ENCODE measurements around the gene KATNAL1. TPM values are rescaled to one million over a fixed set of nuclear protein-coding genes. Genes with fewer than 3 reads are reported as not detected.
"Not testable (repeated sequence)": the region's sequence is repeated elsewhere in the genome, so short reads cannot be mapped to it uniquely, and the experiment has no call there.

Gene KATNAL1
- total RNA-seq, 1 experiment from 2014 or later = 12.8 TPM

DNA sequence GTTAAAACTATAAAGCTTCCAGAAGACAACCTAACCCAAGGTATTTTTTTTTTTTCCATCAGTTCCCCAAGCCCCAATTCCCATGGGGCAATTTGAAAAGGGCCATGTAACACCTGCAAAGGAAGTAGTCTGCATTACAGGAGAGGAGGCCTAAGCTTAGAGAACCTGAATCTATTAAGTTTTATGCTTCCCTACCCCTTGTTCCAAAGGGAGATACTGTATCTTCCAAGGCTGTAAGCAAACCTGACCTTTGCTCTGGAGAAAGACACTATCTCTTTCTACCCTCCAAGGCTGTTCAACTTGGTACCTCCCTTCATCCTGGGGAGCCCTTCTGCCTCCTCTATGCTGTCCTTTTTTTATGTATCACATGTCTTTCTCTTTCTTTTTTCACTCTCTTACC lies 15.0 kb downstream of the KATNAL1 start:
- no peak for DNase-seq (ENCODE audit: low spot score)

DNA sequence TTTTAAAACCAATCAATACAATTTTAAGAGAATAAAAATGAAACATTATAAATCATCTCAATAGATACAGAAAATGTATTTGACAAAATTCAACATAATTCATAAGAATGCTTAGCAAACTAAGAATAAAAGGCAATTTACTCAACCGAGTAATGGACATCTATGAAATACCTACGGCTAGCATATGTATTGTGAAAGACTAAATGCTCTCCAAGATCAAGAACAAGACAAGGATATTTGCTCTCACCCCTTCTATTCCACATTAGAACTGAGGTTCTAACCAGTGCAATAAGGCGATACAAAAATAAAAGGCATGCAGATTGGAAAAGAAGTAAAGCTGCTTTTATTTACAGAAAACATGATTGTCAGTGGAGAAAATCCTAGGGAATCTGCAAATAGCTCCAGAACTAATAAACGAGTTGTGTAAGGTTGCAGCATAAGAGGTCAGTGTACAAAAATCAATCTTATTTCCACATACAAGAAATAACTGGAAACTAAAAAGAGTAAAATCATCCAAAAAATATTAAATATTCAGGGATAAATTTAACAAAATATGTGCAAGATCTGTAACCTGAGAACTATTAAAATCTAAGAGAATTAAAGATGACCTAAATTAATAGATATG lies 16.4 kb downstream of the KATNAL1 start:
- DNase-seq (ENCODE audit: low spot score) = no peak

DNA sequence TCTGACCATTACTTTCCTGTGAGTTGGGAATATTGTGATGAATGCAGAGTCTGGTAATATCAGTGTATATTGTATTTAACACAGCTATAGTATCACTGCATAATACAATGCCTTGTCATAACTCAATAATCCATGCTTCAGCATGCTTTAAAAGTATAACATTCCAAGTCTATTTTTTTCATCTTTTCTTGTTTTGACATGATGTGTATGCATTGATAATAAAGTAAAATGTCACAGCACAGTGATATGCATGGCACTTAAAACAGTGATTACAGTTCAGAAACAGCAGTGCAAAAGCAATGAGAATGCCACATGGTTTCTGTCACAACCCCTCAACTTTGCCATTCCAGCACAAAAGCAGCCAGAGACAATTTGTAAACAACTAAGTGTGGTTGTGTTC lies 17.8 kb downstream of the KATNAL1 start:
- no peak for DNase-seq (ENCODE audit: low spot score)

DNA sequence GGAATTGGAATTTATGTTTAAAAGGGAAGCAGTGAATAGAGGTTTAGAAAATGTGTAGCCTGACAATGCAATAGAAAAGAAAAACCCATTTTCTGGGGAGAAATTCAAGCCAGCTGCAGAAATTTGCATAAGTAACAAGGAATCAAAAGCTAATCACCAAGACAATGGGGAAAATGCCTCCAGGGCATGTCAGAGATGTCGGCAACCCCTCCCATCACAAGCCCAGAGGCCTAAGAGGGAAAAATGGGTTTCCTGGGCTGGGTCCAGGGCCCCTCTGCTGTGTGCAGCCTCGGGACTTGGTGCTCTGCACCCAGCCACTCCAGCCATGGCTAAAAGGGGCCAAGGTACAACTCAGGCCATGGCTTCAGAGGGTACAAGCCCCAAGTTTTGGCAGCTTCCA lies 21.3 kb downstream of the KATNAL1 start:
- not testable (repeated sequence) for DNase-seq (ENCODE audit: low spot score)

DNA sequence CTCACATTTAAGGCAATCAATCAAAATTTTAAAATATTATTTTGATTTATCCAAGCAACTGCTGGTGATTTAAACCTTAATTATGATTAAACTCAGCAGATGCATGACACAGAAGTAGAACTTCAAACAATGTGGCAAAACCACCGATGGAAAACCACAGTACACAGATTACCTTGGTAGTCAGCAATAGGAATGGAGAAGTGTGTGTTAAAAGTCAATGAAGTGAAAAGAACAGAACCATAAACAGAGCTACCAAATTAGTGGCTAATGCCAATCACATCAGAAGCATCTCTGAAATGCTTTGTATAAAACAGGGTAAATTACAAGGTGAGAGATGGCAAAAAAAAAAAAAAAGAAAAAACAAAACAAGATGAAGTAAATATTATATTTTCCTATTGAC lies 31.2 kb downstream of the KATNAL1 start:
- no peak for DNase-seq (ENCODE audit: low spot score)

DNA sequence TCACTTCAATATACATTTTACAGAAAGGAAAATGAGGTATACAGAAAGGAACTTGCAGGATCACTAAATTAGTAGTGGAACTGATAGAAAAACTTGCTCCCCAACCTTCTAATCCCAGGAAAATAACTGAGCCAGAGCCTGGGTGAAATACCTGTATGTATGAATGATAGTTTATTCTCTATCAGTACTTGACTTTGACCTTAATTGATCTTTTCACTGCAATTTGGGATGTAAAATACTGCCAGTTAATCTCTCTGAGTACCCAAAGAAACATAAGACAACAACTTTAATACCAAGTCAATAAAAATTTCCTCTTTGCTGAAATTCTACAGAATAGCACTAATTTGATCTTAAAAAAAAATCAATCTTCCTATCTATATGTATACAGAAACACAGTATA lies 33.3 kb downstream of the KATNAL1 start:
- no peak for DNase-seq (ENCODE audit: low spot score)

DNA sequence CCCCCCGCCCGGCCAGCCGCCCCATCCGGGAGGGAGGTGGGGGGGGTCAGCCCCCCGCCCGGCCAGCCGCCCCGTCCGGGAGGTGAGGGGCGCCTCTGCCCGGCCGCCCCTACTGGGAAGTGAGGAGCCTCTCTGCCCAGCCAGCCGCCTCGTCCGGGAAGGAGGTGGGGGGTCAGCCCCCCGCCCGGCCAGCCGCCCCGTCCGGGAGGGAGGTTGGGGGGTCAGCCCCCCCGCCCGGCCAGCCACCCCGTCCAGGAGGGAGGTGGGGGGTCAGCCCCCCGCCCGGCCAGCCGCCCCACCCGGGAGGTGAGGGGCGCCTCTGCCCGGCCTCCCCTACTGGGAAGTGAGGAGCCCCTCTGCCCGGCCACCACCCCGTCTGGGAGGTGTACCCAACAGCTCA lies 37.3 kb downstream of the KATNAL1 start:
- not testable (repeated sequence) for DNase-seq (ENCODE audit: low spot score)

DNA sequence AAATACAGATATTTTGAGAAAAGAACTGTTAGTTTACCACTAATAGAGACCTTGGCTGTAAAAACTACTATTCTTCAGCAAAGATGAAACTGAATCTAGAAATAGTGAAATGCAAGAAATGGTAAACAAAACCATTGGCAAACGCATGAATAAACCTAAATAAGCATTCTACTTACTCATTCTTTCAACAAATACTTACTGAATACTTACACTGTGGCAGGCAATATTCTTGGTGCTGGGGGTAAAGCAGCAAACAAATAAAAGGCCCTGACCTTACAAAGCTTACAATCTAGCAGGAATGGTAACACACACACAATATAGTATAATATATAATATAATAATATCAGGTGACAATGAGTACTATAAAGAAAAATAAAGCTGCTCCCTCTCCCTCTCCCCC lies 38.7 kb downstream of the KATNAL1 start:
- DNase-seq (ENCODE audit: low spot score) = no peak

DNA sequence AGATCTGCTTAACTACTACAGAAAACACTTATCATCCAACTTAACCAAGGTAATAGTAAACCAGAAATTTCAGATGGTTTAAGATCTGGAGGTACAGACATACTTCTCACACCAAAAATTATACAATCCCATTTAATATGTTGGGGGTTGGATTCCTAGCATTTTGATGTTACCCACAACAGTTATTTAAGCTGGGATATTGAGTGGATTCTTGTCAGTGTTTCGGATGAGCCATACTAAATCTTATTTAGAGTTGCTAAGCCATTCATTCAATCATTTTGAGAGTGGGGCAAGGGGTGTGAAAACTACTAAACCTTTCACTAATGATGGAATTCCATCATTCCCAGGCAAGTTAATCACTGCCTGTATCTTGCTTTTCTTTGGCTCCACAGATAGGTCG lies 40.6 kb downstream of the KATNAL1 start:
- no peak for DNase-seq (ENCODE audit: low spot score)

DNA sequence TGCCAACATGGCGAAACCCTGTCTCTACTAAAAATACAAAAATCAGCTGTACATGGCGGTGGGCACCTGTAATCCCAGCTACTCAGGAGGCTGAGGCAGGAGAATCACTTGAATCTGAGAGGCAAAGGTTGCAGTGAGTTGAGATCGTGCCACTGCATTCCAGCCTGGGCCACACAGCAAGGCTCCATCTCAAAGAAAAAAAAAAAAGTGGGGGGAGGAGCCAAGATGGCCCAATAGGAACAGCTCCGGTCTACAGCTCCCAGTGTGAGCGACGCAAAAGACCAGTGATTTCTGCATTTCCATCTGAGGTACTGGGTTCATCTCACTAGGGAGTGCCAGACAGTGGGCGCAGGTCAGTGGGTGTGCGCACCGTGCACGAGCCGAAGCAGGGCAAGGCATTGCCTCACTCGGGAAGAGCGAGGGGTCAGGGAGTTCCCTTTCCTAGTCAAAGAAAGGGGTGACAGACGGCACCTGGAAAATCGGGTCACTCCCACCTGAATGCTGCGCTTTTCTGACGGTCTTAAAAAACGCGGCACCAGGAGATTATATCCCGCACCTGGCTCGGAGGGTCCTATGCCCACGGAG lies 48.1 kb downstream of the KATNAL1 start:
- not testable (repeated sequence) for DNase-seq (ENCODE audit: low spot score)

DNA sequence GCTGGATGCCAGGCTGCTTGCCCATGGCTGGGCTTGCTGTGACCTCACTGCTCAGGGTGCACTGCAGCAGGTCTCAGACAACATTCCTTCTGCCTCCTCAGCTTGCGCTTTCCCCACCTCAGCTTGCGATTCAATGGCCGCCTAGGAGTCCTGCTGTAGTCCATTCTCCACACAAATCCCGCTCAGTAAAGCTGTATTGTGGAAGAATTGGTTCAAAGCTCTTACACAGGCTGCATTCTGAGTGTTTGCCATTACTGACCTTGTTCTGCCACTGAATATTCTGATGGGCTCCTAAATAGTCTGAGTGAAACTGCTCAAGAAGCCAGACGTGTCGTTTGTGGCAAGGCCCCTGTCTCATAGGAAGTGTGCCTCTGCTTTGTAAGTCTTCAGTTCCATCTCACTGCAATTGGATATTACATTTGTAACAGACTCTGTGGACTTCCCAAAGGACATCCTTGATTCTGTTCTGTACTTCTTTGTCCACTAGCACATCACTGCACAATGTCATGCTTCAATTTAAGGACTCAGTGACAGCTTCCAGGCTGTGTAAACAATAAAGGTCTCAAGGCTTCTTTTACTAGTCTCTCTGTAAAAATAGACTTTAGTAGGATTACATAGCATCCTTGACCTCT lies 49.8 kb downstream of the KATNAL1 start:
- DNase-seq (ENCODE audit: low spot score) = no peak

DNA sequence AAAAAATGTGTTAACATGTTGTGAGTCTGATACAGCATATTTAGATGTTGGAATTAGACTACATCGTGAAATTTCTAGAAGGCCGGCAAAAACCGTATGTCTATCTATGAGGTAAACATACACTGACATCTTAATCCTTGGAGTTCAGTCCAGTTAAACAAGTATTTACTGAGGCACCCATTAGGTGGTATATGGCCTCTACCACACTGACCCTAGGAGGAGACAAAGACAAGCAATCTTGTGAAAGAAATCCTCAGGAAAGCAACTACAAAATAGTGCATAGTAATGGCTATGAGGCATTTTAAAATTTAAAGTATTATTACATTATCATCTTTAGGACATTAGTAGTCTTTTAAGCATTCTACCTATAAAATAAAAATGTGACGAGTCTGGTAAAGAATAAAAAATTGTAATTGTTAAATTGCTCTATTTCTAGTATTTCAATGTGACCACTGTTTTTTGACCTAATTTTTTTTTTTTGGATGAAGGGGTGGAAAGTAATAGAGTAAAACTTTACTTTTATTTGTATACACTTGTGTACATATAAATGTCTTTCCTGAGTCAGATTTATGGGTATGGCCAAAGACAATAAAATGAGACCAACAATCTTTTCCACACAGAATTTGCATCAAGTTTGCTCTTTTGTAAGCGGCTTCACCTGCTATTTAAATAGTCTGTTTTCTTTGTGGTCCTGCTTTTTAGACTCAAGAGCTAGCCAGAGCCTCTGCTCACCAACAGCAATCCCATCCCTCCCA lies 50.5 kb downstream of the KATNAL1 start:
- no peak for DNase-seq (ENCODE audit: low spot score)

DNA sequence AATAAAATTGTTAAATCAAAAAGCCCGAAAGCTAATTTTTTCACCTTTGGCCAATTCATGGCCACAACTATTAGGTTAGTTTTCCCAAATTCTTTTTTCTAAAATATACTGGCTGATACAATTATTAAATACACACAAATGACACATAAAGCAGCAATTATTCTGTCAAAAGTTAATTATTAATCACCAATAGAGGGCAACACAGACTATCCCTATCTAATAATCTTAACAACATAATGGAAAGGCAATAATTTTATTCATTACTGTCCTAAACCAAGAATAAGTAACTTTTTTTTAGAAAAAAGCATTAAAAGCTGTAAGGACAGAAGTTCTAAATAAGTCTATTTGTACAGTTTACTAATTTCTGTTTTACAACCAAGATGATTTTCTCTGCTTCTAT lies 51.7 kb downstream of the KATNAL1 start:
- DNase-seq (ENCODE audit: low spot score) = no peak

DNA sequence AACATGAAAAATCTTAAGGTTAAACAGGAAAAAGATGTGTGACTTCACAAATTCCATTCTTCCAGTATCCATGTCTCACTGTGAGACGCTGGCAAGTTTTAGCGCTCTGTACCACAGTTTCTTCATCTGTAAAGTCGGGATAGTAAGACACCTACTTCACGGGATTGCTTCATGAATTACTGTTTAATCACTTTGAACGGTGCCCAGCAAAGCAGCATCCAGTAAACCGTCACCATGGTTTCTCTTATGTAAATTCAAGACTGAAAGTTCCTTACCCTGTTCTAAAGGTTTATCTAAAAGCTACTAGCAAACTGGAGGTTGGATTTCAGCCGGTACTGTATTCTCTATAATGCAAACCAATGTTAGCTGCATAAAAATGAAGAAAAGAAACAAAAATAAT lies 53.5 kb downstream of the KATNAL1 start:
- no peak for DNase-seq (ENCODE audit: low spot score)

DNA sequence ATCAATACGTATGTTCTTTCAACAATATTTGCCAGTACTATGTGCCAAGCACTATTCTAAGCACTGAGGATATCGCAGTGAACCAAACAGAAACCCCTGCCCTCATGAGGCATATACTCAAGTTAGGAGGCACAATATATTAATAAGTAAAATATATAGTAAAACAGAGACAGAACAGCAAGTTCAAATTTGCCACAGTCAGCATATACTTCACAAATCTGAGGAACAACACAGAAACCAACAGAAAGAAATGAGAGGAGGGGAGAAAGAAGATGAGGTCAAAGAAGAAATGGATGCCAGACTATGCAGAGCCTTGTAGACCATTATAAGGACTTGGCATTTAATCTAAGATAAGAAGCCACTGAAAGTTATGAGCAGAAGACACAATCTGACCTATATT lies 59.9 kb downstream of the KATNAL1 start:
- no peak for DNase-seq (ENCODE audit: low spot score)

DNA sequence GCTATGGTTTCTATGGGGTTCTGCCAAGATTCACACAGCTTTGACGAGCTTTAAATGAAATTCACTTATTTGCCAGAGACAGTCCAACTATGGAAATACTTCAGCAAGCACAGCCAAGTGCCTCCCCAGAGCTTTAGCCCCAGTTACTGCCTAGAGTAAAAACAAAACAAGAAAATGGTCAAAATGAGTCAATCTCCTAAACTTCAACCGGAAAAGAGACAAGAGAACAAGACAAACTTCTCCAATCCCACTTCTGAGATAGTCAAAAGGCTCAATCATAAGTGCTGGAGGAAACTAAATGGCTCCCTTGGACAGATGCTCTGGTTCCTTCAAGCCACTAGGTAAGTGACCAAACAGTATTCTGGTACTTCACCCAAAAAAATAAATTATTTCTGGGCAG lies 65.8 kb downstream of the KATNAL1 start:
- no peak for DNase-seq (ENCODE audit: low spot score)

DNA sequence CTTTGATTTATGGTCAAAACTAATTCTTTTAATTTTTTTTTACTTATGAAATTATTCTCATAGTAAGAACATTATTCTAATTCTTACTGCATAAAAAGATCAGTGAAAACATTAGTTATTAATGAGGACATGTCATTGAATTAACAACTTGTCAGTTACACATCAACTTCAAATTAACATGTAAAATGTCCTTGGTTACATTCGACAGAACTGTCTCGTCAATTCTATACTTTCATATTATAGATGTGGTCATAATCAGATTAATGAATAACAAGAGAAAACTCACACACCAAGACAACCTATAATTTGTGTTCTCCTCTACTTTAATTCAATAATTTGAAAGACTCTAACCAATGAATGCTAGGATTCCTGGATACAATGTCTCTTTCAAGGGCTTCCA lies 66.7 kb downstream of the KATNAL1 start:
- no peak for DNase-seq (ENCODE audit: low spot score)

DNA sequence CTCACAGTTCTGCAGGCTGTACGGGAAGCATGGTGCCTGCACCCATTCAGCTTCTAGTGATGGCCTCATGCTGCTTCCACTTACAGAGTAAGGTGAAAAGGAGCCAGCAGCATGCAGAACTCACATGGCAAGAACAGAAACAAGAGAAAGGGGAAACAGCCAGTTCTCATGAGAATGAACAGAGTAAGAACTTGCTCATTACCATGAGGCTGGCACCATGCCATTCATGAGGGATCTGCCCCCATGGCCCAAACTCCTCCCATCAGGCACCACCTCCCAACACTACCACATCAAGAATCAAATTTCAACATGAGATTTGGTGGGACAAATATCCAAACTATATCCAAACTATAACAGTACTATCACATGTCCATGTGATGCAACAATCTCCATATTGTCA lies 72.1 kb downstream of the KATNAL1 start:
- DNase-seq (ENCODE audit: low spot score) = no peak

DNA sequence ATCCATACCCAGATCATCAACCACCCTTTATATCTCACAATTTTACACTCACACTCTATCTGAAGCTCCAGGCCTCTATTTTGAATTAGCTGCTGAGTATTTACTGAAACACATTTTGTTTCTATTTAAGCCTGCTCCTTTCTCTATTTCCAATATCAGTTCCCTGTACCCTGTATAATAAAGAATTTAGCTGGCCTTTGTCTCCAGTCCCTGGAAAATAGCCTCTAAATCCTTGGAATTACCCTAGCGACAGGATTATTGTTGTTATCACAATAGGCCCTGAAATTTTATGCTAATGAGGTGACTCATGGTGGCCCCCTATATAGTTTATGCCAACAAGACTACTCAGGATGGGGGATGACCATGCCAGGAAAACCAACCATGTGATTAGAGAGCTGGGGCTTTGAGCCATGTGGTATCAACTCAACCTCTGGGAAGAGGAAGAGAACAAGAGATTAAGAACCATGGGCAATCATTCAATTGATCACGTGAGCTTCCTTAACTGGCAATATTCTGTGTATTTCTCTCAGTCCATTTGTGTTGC lies 72.7 kb downstream of the KATNAL1 start:
- no peak for DNase-seq (ENCODE audit: low spot score)

DNA sequence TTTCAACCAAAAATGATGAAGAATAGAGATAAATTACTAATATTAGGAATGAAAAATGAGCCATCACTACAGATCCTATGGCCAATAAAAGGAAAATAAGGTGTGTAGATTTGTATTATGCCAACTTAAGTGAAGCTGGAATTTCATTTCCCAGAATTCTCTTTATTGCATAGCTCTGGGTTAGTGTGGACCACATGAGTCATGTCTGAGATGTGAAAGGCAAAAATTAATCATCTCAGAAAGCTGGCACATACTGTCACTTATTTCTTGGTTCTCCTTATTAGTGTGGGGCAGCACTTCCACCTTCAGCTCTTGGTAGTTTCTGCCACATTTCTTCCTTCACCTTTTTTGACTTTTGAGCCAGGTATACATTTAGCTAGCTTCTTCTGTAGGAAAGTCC lies 82.6 kb downstream of the KATNAL1 start:
- no peak for DNase-seq (ENCODE audit: low spot score)

DNA sequence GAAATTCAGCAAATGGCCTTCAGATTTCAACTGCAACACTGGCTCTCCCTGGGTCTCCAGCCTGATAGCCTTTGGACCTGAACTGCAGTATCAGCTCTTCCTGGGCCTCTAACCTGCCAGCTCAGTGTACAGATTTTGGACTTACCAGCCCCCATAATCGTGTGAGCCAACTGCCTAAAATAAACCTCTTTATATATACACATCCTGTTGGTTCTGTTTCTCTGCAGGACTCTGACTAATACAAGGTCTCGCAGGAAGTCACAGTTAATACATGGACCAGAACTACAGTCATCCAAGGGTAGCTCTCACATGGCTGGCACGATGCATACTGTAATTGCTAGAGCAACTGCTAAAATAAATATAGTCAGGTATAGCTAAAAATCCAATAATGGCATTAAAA lies 85.1 kb downstream of the KATNAL1 start:
- no peak for DNase-seq (ENCODE audit: low spot score)

DNA sequence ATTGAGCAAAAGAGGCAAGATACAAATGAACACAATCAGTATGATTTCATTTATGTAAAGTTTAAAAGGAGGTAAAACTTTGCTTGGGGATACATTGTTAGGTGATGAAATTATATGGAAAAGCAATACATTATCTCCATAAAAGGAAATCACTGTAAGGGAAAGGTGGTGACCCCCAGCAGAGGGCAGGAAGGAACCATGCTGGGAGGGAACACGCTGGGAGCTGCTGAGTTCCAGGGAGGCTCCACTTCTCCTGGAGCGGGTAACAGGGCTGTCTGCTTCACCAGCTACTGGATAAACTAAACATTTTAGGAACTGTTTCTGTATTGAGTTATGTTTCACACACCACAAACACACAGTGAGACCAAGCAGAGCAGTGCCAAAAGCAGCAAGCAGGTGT lies 91.2 kb downstream of the KATNAL1 start:
- no peak for DNase-seq (ENCODE audit: low spot score)

DNA sequence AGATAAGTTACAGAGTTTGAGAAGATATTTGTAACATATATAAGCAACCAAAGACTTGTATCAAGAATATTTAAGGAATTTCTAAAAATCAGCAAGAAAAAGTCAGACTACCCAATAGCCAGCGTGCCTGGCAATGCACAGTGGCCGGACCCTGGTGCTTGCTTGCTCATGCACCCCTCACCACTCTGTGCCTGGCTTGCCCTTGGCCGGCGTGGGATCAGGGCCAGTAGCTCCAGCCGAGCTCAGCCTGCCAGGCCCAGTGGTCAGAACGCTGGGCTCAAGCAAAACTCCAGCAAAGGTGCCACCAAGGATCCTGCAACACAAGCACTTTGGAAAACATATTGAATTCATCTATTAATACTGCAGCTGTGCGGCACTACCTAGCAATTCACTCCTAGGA lies 95.1 kb downstream of the KATNAL1 start:
- DNase-seq (ENCODE audit: low spot score) = no peak
